DLD1 (cell line): ENCODE results near the gene PTPN4.

ENCODE experiments used
- in situ Hi-C: cut with HindIII; loops from 2 replicates; pipeline ENCODE4 v1.10.0; 2017; ENCODE audit warnings: low sequenced_read_pairs

The PTPN4 gene

DNA sequence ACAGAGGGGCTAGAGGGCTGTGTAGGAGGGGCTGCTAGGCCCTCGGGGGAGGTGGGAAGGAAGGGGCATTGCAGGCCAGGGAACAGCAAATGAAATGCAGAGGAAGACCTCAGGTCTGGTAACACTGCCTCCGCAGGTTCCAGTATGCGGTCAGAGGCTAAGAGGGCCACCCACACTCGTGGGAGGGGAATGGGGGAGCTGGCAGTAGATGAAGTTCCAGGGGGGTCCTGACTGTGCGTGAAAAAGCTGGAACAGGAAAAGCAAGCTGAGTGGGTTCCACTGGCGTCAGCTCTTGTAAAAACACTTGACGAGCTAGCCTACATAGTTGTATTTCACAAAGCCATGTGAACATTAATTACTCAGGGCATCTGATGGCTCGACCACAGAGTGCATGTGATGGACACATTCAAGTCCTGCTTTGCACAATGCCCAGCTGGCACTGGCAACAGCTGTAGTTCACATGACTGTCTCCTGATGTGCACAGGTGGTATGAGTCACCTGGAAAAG lies 29.0 kb upstream of the PTPN4 start:
- in situ Hi-C loops: no loop called here

DNA sequence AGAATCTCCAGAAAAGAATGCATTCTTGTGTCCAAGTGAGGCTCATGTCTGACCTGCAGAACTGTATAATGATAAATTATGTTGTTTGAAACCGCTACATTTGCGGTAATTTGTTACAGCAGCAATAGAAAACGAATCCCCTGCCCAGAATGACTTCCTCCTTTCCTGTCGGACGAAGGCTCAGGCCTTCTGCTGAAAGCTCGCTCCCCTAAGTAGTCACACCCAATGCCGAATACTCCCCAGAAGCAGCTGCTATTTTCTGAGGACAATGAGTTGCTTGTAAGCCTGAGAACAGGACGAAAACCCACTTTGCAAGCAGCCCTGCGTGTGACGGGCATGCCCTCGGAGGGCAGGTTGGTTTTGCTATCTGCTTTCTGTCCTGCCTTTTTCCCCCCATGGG lies 27.7 kb upstream of the PTPN4 start:
- in situ Hi-C loops: no loop called here

DNA sequence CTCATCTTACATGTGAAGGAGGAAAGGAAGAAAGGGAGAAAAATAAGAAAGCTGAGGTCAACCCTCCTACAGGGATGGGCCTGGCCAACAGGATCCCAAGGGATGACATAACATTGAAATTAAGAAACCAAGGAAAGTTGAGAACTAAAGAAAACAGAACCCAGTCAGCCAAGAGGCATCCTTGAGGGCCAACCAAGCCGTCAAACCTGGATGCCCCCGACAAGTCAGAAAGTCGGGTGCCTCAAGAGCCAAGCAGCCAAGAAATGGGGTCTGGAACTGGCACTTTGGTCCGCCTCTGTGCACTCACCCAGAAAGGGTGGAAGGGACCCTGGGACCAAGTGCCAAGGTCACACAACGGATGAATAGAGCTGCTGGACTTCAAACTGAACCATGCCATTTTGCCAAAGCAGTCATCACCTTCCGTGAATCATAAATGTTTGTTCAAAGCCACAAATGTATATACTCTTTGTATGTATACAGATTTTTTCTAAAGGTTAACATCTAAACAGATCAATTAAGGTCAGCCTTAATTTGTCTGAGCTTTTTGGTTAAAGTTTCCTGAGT lies 27.0 kb upstream of the PTPN4 start:
- in situ Hi-C loops: no loop called here

DNA sequence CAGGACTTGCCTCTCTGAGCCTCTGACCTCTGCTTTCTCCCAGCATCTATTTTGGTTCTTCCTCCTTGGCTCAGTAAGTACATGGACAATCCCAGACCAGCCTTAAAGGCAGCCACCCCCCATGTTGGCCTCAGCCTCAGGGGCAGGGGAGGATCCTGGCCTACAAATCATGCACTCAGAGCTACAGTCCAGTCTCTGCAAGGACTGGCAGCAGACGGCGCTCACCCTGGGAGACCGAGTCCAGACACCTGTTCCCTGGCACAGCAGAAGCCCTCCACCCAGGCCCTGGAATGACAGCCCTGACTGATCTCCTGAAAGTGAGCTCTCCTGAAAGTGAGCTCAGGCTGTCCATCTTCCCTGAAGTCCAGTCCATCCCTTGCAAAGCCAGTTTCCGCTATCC lies 25.7 kb upstream of the PTPN4 start:
- in situ Hi-C loops: no loop called here

- in situ Hi-C loops: no loop called here
These were observed 24.2 kb upstream of the PTPN4 start for GRCh38 chr2:119735565-119735964.

DNA sequence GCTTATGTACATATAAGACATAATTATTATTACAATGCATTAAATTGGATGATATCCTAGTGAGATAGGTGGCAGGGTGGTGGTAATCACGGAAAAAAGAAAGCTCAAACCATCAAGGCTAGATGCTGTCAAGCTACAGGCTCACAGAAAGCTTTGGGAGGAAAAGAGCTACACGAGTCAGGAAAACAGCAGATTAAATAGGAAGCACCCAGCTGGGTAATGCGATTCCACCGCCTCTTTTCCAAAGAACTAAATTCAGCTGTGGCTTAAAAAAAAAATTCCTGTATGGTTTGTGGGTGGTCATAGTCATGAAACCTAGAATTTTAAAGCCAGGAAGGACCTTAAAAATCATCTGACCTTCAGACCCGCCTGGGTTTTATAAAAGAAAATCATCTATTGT lies 23.7 kb upstream of the PTPN4 start:
- in situ Hi-C loops: no loop called here

DNA sequence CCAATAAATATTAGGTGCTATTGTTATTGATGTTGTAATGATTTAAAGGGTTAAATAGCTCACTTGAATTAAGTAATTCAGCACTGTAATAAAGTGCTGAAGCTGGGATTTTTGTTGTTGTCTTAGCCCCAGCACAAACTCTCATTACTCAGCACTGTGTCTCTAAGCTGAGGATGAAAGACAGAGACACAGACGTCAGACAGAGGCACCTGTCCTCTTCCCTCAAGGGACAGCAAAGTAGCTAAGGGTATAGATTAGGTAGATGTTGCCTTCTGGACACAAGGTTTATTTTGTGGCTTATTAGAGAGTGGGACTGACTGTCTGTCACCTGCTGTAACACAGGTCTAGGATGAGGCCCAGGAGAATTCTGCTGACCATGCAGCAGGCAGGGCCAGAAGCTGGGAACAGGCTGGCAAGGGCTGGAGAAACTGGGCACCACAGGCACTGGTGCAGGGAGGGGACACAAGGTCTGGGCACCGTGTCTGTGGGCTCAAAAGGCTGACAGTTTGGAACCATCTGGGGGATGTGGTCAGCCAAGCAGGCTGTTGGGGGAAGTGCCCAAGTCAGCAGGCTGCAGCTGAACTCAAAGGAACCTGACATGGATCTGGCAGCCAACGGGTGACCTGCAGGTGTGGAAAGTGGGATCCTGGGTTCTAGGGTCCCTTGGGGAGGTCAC lies 20.0 kb upstream of the PTPN4 start:
- in situ Hi-C loops: no loop called here

DNA sequence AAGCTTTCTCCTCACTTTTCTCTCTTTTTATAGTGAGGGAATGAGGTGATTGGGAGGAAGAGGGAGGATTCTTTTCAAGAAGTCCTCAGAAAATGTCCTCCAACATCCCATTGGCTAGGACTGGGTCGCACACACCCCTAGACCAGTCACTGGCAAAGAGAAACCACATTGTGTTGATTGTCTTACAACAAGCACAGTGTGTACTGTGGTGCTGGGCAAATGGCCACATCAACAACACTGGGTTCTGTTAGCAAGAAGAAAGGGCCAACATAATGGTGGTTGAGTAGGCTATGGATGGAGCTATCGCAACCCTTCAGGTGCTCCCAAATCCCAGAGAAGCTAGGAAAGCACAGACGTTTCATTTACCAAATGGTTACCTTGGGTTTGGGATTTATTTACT lies 18.7 kb upstream of the PTPN4 start:
- in situ Hi-C loops: no loop called here

DNA sequence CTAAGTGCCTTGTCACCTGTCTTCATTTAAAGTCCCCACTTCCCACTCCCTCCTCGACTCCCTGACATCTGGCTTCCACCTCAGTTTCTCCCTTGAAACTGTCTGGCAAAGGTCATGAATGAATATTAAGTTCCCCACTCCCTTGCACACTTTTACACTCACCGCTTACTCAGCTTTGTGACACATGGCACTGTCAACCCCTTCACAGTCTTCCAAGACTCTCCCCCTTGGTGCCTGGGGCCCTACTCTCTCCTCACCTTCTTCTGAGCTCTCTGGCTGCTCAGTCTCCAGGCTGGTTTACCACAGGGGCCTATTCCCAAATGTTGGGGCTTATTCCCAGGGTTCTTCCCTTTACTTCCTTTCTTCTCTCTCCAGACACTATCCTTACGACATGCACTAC lies 17.9 kb upstream of the PTPN4 start:
- in situ Hi-C loops: no loop called here

- in situ Hi-C loops: no loop called here
These were observed 15.3 kb upstream of the PTPN4 start for GRCh38 chr2:119744335-119744939.

DNA sequence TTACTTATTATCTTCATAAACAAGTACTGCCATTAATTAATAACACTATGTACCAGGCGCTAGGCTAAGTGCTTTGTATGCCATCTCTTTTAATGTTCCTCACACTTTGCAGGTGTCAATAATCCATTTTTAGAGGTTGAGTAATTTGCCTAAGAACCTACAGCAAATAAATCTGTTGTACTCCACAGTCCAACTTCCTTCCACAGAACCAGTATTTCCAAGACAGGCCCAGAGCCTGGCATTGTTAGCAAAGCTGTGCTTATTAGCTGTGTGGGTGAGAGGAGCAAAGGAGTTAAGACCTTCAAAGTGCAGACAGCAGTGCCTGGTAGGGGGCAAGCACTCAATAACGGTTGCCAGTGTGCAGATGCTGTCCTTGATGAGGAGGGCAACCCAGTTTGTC lies 14.2 kb upstream of the PTPN4 start:
- in situ Hi-C loops: no loop called here

- in situ Hi-C loops: no loop called here
These were observed 12.7 kb upstream of the PTPN4 start for GRCh38 chr2:119746836-119747686.

- in situ Hi-C loops: no loop called here
These were observed 11.6 kb upstream of the PTPN4 start for GRCh38 chr2:119748135-119748534.

- in situ Hi-C loops: no loop called here
These were observed 10.2 kb upstream of the PTPN4 start for GRCh38 chr2:119749477-119750012.

DNA sequence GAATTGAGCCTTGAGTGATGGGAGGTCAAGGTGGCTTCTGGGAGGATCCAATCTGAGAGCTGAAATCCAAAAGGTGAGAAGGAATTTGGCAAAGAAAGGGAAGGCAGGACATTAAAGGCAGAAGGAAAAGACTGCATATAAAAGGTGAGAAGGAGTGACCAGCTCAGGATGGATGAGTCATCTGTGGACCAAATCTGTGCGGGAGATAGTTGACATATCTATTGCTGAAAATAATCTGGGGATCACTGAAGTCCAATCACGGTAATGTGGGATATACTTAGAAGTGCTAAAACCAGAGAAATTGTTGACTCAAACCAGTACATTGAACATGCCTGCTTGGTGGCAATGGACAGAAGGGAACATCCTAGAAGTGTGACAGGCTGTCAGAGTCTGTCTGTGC lies 8.0 kb upstream of the PTPN4 start:
- in situ Hi-C loops: no loop called here

- in situ Hi-C loops: no loop called here
These were observed 6.4 kb upstream of the PTPN4 start for GRCh38 chr2:119753041-119753929.

- in situ Hi-C loops: no loop called here
These were observed 5.8 kb upstream of the PTPN4 start for GRCh38 chr2:119753930-119754321.

DNA sequence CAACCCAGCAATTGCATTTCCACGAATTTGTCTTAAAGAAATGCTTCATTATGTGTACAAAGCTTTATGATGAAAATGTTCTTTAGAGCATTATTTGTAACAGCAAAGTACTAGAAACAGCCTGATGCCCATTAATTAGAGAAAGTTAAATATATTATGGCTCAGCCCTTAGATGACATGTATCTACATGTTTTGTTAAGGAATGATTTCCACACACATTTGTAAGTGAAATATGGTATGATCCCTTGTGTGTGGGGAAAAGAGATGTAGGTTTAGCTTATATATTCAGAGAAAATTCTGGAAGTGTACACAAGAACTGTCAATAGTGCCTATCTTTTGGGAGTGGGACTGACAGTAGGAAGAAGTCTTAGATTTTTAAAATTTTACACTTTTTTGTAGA lies 3.8 kb upstream of the PTPN4 start:
- in situ Hi-C loops: no loop called here

DNA sequence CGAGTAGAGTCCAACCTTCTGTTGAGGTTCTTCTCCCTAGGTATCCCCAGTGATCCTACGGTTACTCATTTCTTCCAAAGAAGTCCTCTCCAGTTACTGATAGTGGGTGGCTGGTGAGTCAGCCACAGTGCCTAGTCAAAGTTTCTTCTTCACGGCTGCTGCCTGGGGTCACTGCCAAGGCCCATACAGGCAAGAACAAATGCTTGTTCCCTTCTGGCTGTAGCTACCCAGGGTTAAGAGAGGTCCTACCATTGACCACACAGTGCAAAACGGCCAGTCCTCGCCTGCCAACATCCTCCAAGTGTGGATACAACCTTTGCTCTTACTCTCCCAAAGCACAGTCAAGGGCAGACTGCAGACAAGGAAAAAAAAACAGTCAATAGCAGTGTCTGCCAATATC lies 2.9 kb upstream of the PTPN4 start:
- in situ Hi-C loops: no loop called here

DNA sequence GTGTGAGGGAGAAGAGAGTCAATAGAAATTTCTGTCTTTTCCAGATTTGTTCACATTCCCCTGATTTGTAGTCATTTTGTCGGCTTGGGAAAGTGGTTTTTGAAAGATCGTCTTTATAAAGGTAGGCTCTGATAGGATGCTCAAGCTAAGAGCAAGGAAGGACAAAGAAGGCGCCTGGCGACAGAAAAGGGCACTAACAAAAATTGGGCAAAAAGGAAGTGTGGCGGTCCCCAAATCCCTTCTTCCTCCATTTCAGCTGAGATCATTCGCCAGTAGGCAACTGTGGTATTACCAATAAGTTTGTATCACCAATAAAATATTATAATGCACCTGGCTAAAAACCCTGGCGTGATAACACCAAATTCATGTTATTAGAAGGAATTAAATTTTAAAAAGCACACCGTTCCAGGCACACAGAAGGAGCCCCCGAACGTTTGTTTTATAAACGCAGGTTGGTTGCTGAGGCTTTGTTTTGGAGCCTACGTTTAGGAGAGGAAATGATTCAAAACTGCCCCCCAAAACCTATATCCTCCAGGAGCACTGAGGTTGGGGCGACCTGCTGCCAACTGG lies 756 bp upstream of the PTPN4 start:
- in situ Hi-C loops: no loop called here
